ENCODE results near the gene PRDM16. TPM values are rescaled to one million over a fixed set of nuclear protein-coding genes. Genes with fewer than 3 reads are reported as not detected.

The PRDM16 gene
- total and polyA plus RNA-seq, 2 of the 13 experiments (the other 11 are each of a cell fraction or from before 2014, with no cell fraction given): 0.15 to 0.81 TPM

DNA sequence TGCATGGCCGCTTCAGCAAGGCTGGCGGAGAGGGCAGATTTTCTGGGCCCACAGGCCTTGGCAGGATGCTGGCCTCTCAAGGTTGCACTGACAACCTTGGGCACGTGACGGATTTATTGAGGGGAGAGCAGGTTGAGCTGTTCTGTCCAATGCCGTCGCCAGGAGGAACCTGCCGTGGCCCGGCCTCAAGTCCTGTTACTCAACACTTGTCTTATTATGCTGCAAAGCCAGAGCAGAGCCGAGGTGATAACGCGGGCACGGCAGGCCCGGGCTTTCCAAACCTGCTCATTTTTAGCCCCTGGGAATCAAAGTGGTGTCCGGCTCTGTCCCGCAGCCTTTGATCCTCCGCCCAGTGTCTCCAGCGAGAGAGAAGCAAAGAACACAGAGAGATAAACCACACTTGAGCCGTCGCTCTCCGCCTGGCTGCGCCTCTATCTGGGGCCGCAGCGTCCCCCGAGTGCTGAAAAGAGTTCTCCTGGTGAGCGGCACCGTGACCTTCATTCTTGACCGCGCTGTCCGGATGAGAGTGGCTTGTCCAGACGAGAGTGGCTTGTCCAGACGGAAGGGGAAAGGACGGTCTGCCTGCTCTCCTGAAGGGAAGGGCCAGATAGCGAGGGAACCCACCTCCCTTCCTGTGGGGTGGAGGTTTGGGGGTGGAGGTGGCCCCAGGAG is 223.2 kb downstream of the PRDM16 start (continued):
- TF ChIP-seq ZNF878 (CRISPR knock-in tag; IDR thresholded peaks at IDR 0.05): no peak
- no peak for TF ChIP-seq TCF12 (IDR thresholded peaks at IDR 0.05)
- no peak for TF ChIP-seq TCF12 (CRISPR knock-in tag; IDR thresholded peaks at IDR 0.05)
- TF ChIP-seq ZMYM4 (CRISPR knock-in tag; IDR thresholded peaks at IDR 0.05): no peak
- no peak for TF ChIP-seq ZKSCAN1 (IDR thresholded peaks at IDR 0.05; ENCODE audit: low read length)
- TF ChIP-seq, protein P1, sequence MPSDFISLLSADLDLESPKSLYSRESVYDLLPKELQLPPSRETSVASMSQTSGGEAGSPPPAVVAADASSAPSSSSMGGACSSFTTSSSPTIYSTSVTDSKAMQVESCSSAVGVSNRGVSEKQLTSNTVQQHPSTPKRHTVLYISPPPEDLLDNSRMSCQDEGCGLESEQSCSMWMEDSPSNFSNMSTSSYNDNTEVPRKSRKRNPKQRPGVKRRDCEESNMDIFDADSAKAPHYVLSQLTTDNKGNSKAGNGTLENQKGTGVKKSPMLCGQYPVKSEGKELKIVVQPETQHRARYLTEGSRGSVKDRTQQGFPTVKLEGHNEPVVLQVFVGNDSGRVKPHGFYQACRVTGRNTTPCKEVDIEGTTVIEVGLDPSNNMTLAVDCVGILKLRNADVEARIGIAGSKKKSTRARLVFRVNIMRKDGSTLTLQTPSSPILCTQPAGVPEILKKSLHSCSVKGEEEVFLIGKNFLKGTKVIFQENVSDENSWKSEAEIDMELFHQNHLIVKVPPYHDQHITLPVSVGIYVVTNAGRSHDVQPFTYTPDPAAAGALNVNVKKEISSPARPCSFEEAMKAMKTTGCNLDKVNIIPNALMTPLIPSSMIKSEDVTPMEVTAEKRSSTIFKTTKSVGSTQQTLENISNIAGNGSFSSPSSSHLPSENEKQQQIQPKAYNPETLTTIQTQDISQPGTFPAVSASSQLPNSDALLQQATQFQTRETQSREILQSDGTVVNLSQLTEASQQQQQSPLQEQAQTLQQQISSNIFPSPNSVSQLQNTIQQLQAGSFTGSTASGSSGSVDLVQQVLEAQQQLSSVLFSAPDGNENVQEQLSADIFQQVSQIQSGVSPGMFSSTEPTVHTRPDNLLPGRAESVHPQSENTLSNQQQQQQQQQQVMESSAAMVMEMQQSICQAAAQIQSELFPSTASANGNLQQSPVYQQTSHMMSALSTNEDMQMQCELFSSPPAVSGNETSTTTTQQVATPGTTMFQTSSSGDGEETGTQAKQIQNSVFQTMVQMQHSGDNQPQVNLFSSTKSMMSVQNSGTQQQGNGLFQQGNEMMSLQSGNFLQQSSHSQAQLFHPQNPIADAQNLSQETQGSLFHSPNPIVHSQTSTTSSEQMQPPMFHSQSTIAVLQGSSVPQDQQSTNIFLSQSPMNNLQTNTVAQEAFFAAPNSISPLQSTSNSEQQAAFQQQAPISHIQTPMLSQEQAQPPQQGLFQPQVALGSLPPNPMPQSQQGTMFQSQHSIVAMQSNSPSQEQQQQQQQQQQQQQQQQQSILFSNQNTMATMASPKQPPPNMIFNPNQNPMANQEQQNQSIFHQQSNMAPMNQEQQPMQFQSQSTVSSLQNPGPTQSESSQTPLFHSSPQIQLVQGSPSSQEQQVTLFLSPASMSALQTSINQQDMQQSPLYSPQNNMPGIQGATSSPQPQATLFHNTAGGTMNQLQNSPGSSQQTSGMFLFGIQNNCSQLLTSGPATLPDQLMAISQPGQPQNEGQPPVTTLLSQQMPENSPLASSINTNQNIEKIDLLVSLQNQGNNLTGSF (CRISPR knock-in tag; IDR thresholded peaks at IDR 0.05): no peak
- TF ChIP-seq BORCS8-MEF2B (CRISPR knock-in tag; IDR thresholded peaks at IDR 0.05): peak; percentile 59; the same call in 1 of the 2 replicates
- TF ChIP-seq, protein P2, sequence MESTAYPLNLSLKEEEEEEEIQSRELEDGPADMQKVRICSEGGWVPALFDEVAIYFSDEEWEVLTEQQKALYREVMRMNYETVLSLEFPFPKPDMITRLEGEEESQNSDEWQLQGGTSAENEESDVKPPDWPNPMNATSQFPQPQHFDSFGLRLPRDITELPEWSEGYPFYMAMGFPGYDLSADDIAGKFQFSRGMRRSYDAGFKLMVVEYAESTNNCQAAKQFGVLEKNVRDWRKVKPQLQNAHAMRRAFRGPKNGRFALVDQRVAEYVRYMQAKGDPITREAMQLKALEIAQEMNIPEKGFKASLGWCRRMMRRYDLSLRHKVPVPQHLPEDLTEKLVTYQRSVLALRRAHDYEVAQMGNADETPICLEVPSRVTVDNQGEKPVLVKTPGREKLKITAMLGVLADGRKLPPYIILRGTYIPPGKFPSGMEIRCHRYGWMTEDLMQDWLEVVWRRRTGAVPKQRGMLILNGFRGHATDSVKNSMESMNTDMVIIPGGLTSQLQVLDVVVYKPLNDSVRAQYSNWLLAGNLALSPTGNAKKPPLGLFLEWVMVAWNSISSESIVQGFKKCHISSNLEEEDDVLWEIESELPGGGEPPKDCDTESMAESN (CRISPR knock-in tag; conservative IDR thresholded peaks at IDR 0.05): no peak
- TF ChIP-seq, protein P3, sequence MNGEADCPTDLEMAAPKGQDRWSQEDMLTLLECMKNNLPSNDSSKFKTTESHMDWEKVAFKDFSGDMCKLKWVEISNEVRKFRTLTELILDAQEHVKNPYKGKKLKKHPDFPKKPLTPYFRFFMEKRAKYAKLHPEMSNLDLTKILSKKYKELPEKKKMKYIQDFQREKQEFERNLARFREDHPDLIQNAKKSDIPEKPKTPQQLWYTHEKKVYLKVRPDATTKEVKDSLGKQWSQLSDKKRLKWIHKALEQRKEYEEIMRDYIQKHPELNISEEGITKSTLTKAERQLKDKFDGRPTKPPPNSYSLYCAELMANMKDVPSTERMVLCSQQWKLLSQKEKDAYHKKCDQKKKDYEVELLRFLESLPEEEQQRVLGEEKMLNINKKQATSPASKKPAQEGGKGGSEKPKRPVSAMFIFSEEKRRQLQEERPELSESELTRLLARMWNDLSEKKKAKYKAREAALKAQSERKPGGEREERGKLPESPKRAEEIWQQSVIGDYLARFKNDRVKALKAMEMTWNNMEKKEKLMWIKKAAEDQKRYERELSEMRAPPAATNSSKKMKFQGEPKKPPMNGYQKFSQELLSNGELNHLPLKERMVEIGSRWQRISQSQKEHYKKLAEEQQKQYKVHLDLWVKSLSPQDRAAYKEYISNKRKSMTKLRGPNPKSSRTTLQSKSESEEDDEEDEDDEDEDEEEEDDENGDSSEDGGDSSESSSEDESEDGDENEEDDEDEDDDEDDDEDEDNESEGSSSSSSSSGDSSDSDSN (CRISPR knock-in tag; IDR thresholded peaks at IDR 0.05): peak; percentile 29; the same call in 1 of the 2 replicates
- no peak for TF ChIP-seq NFYC (CRISPR knock-in tag; IDR thresholded peaks at IDR 0.05)
- TF ChIP-seq POLR2G (IDR thresholded peaks at IDR 0.05; ENCODE audit: low read depth, low read length): peak; percentile 85
- no peak for TF ChIP-seq ZNF124 (CRISPR knock-in tag; IDR thresholded peaks at IDR 0.05)
- TF ChIP-seq, protein P4, sequence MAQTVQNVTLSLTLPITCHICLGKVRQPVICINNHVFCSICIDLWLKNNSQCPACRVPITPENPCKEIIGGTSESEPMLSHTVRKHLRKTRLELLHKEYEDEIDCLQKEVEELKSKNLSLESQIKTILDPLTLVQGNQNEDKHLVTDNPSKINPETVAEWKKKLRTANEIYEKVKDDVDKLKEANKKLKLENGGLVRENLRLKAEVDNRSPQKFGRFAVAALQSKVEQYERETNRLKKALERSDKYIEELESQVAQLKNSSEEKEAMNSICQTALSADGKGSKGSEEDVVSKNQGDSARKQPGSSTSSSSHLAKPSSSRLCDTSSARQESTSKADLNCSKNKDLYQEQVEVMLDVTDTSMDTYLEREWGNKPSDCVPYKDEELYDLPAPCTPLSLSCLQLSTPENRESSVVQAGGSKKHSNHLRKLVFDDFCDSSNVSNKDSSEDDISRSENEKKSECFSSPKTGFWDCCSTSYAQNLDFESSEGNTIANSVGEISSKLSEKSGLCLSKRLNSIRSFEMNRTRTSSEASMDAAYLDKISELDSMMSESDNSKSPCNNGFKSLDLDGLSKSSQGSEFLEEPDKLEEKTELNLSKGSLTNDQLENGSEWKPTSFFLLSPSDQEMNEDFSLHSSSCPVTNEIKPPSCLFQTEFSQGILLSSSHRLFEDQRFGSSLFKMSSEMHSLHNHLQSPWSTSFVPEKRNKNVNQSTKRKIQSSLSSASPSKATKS (CRISPR knock-in tag; IDR thresholded peaks at IDR 0.05): no peak
- TF ChIP-seq NFIC (IDR thresholded peaks at IDR 0.05; ENCODE audit: low read length): no peak
- no peak for TF ChIP-seq HNF4A (CRISPR knock-in tag; IDR thresholded peaks at IDR 0.05)
- TF ChIP-seq, protein P5, sequence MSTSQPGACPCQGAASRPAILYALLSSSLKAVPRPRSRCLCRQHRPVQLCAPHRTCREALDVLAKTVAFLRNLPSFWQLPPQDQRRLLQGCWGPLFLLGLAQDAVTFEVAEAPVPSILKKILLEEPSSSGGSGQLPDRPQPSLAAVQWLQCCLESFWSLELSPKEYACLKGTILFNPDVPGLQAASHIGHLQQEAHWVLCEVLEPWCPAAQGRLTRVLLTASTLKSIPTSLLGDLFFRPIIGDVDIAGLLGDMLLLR (CRISPR knock-in tag; IDR thresholded peaks at IDR 0.05): no peak
- TF ChIP-seq ZNF431 (CRISPR knock-in tag; IDR thresholded peaks at IDR 0.05; ENCODE audit: borderline replicate concordance, low read depth): no peak
- no peak for TF ChIP-seq ZNF589 (CRISPR knock-in tag; conservative IDR thresholded peaks at IDR 0.05)
